ENCODE data around the gene AKAP13.
A peak's percentile ranks its signal among the peaks of the same experiment; 100 is the strongest.

The AKAP13 gene

GRCh38 chr15:85619992-85620689 is 239.7 kb downstream of the AKAP13 start:
- H3K27ac Mint-ChIP-seq: no peak overlapping the region
- peaks cover 34% of the 10 kb centered on the region for H3K4me1 Mint-ChIP-seq
- H3K27me3 Mint-ChIP-seq (ENCODE audit: low read depth): no peaks in the 10 kb centered on the region
- no peaks in the 10 kb centered on the region for H3K9me3 Mint-ChIP-seq
- TF ChIP-seq CTCF (IDR thresholded peaks at IDR 0.05; ENCODE audit: unreplicated experiment in 3 of 3): no peak
- H3K36me3 Mint-ChIP-seq (ENCODE audit: low read depth): no peaks in the 10 kb centered on the region
- no peak overlapping the region for H3K4me3 Mint-ChIP-seq

DNA sequence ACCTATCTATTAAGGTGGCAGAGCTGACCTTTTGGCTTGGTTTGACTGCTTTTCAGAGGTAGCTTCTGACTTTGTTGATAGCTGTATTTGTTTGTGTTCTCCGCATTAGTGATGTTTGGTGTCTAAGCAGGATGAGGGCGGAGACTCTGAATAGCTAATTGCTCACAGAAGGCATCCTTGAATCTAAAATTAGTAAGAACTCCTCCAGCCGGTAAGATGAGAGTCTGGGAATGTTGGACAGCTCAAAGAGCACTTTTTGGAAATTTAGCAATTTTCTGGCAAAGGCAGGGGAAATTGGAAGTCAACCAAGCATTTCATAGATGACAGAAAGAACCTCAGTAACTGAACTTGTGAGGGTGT is 240.3 kb downstream of the AKAP13 start:
- Mint-ChIP-seq H3K36me3 (ENCODE audit: low read depth) (no peaks in the 10 kb centered on the region), H3K27me3 (ENCODE audit: low read depth) (no peaks in the 10 kb centered on the region), H3K4me1 (peaks cover 39% of the 10 kb centered on the region), H3K27ac (no peak overlapping the region), H3K4me3 (no peak overlapping the region), H3K9me3 (no peaks in the 10 kb centered on the region)
- no peak for TF ChIP-seq CTCF (IDR thresholded peaks at IDR 0.05; ENCODE audit: unreplicated experiment in 3 of 3)

DNA sequence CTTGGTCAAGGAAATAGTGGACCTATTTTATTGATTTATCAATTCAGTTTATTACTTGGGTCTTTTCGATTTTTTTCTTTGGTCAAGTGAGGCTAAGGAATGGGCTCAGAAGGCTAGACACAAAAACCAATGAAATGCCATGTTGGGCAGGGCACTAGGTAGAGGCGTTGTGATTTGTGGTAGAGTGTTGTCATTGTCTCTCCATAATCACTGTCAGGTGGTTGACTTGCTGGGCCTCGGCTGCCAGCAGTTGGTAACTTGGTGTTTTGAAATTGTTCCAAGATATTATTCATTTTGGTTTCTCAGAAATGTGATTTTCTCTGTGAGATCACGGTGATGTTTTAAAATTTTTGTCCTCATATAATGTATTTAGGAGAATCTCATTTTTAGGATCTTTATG is 240.7 kb downstream of the AKAP13 start:
- no peak overlapping the region for H3K4me3 Mint-ChIP-seq

DNA sequence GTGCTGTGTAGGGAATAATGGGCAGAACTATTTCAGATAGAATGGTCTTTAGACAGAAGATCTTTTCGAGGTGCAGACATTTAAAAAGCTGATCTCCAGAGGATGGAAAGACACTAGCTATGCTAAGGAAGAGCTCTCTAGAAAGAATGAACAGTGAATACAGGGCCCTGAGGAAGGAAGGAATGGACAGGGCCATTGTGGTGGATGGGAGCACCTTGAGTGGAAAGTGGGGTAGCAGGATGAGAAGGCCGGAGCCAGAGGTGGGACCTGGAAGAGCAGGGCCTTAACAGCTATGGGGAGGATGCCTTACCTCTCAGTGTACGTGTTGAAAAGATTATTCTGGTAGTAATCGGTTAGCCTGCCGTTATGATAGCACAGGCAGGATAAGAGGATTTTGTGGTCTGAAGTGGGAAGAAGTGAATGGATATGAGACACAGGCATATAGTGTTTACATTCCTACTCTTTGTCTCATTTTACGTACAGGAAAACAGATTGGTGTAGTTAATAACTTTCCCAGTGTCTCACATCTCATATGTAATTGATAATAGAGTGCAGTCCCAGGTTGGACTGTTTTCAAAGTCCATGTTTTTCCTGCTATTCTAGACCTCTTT is 241.9 kb downstream of the AKAP13 start:
- Mint-ChIP-seq H3K9me3 (no peaks in the 10 kb centered on the region), H3K36me3 (ENCODE audit: low read depth) (peaks cover 5% of the 10 kb centered on the region), H3K4me3 (peak overlapping the region in 2 of 3 experiments; percentile 68 to 77), H3K4me1 (peaks cover 52% of the 10 kb centered on the region), H3K27ac (peak overlapping the region; percentile 61 to 72 (median 66)), H3K27me3 (ENCODE audit: low read depth) (no peaks in the 10 kb centered on the region)
- no peak for TF ChIP-seq CTCF (IDR thresholded peaks at IDR 0.05; ENCODE audit: unreplicated experiment in 3 of 3)

More for the DNA sequence above, 240.7 kb downstream of the AKAP13 start:
- Mint-ChIP-seq H3K27me3 (ENCODE audit: low read depth) (no peaks in the 10 kb centered on the region), H3K27ac (no peak overlapping the region), H3K36me3 (ENCODE audit: low read depth) (no peaks in the 10 kb centered on the region), H3K9me3 (no peaks in the 10 kb centered on the region), H3K4me1 (peaks cover 43% of the 10 kb centered on the region)
- no peak for TF ChIP-seq CTCF (IDR thresholded peaks at IDR 0.05; ENCODE audit: unreplicated experiment in 3 of 3)

GRCh38 chr15:85623315-85624049 is 243.1 kb downstream of the AKAP13 start:
- H3K4me3 Mint-ChIP-seq: peak overlapping the region in 2 of 3 experiments; percentile 43 to 64
- H3K27ac Mint-ChIP-seq: peak overlapping the region; percentile 19 to 73 (median 66)
- no peak for TF ChIP-seq CTCF (IDR thresholded peaks at IDR 0.05; ENCODE audit: unreplicated experiment in 3 of 3)
- peaks cover 8% of the 10 kb centered on the region for H3K36me3 Mint-ChIP-seq (ENCODE audit: low read depth)
- H3K4me1 Mint-ChIP-seq: peaks cover 54% of the 10 kb centered on the region
- no peaks in the 10 kb centered on the region for H3K27me3 Mint-ChIP-seq (ENCODE audit: low read depth)
- H3K9me3 Mint-ChIP-seq: no peaks in the 10 kb centered on the region
